ENCODE measurements around the gene COA5. TPM values are rescaled to one million over a fixed set of nuclear protein-coding genes. Genes with fewer than 3 reads are reported as not detected.

Gene COA5
- total RNA-seq, 1 donor: 17.4 TPM

DNA sequence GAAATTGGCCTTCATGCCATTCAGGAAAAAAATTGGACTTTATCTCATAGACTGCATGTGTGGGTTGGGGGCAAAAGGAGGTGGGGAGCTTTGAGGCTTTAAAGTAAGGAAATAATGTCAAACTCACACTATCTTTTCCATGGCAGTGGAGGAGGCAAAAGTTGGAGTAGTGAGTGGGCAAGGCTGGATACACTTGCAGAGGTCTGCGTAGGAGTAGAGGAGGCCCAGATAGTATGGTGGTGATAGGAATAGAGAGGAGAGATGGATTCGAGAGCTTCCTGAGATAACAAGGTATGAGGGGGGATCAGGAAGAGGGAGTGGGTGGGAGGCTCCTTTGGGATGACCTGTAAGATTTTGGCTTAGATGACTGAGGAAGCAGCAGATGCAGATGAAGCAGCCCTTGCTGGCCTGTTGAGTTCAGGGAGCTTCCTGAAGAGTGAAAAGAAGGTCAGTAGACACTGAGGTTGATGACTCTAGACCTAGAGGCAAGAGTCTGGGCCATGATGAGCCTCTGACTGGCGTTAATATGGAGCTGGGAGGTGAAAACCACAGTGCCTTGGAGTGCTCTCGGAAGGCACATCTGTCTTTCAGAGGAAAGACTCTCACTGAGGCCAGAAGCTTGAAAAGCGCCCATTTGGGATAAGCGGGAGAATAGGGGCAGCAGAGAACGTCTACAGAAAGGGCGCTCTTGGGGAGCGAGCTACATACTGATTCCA lies 5.9 kb upstream of the COA5 start:
- peaks cover 14% of the 10 kb centered on the region for H4K20me1 ChIP-seq (ENCODE audit: insufficient read depth, low read length)
- peaks cover 77% of the 10 kb centered on the region for H3K36me3 ChIP-seq (ENCODE audit: insufficient read depth, low read length)
- no peak for DNase-seq (ENCODE audit: insufficient read length, low spot score, missing footprints)
- peaks cover 15% of the 10 kb centered on the region for H3K4me1 ChIP-seq (ENCODE audit: insufficient read depth, low read length)
- H3K27me3 ChIP-seq (ENCODE audit: insufficient read depth, low read length): no peaks in the 10 kb centered on the region
- H3K27ac ChIP-seq (ENCODE audit: low read depth, low read length): no peak overlapping the region
- no peak overlapping the region for H3K4me3 ChIP-seq (ENCODE audit: insufficient read depth, low read length)
- no peak overlapping the region for H3K4me2 ChIP-seq (ENCODE audit: insufficient read depth, low read length)
- H2AFZ ChIP-seq (ENCODE audit: low read length): no peak overlapping the region
- no peaks in the 10 kb centered on the region for H3K9me3 ChIP-seq (ENCODE audit: low read depth, low read length)
- TF ChIP-seq, protein P1, sequence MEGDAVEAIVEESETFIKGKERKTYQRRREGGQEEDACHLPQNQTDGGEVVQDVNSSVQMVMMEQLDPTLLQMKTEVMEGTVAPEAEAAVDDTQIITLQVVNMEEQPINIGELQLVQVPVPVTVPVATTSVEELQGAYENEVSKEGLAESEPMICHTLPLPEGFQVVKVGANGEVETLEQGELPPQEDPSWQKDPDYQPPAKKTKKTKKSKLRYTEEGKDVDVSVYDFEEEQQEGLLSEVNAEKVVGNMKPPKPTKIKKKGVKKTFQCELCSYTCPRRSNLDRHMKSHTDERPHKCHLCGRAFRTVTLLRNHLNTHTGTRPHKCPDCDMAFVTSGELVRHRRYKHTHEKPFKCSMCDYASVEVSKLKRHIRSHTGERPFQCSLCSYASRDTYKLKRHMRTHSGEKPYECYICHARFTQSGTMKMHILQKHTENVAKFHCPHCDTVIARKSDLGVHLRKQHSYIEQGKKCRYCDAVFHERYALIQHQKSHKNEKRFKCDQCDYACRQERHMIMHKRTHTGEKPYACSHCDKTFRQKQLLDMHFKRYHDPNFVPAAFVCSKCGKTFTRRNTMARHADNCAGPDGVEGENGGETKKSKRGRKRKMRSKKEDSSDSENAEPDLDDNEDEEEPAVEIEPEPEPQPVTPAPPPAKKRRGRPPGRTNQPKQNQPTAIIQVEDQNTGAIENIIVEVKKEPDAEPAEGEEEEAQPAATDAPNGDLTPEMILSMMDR (IDR thresholded peaks at IDR 0.05; ENCODE audit: extremely low read depth, low read depth, low read length): no peak
- peaks cover 30% of the 10 kb centered on the region for H3K79me2 ChIP-seq (ENCODE audit: insufficient read depth, low read length)

DNA sequence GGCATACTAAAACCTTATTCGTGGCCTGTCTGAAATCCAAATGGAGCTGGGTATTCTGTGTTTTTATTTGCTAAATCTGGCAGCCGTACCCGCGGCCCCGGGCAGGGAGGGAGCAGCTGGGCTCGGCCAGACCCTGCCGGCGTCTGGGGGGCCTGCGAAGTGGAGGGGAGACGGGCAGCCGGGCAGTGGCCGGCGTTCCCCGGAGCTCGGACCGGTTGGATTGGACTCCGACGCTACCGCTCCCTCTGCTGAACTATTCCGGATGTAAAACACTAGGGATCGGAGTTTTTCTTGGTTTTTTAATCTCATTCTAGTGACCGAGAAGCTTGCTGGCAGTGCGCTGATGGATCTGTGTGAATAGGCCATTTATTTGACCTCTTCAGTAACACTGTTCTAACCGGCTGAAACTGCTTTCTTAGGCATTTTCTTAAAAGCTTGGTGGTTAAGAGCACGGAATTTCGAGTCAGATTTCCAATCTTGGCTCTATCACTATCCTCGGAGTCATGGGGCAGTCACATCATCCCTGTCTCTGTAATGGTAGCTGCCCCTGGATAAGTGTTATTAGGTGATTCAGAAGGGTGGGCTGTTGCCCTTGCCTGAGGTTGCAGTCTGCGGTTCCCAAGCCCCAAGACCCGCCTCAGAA lies 771 bp upstream of the COA5 start:
- H3K4me2 ChIP-seq (ENCODE audit: insufficient read depth, low read length): peak overlapping the region; percentile 89
- TF ChIP-seq, protein P1 (IDR thresholded peaks at IDR 0.05; ENCODE audit: extremely low read depth, low read depth, low read length): no peak
- H2AFZ ChIP-seq (ENCODE audit: low read length): peak overlapping the region; percentile 65
- H3K27ac ChIP-seq (ENCODE audit: low read depth, low read length): peak overlapping the region; percentile 94
- H3K79me2 ChIP-seq (ENCODE audit: insufficient read depth, low read length): peaks cover 77% of the 10 kb centered on the region
- H4K20me1 ChIP-seq (ENCODE audit: insufficient read depth, low read length): peaks cover 15% of the 10 kb centered on the region
- H3K9me3 ChIP-seq (ENCODE audit: low read depth, low read length): no peaks in the 10 kb centered on the region
- peak overlapping the region; percentile 94 for H3K4me3 ChIP-seq (ENCODE audit: insufficient read depth, low read length)
- H3K36me3 ChIP-seq (ENCODE audit: insufficient read depth, low read length): peaks cover 45% of the 10 kb centered on the region
- H3K4me1 ChIP-seq (ENCODE audit: insufficient read depth, low read length): peaks cover 23% of the 10 kb centered on the region
- DNase-seq (ENCODE audit: insufficient read length, low spot score, missing footprints): peak; percentile 93
- H3K27me3 ChIP-seq (ENCODE audit: insufficient read depth, low read length): no peaks in the 10 kb centered on the region

DNA sequence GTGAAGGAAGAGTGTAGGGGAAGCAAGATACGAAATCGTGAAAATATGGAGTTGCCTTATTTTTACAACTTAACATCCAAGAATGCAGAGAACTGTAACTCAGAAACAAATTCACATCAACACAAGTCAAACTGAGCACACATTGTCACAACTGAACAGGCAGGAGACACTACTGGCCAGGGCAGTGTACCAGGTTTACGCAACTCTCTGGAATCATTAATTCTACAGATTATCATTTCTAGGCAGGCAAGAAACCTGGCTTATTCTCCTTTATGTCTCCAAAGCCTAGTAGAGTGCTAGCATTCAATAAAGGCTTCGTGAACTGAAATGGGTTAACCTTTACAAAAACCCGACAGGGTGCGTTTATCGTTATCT lies 584 bp downstream of the COA5 start:
- peaks cover 79% of the 10 kb centered on the region for H3K79me2 ChIP-seq (ENCODE audit: insufficient read depth, low read length)
- TF ChIP-seq, protein P1 (IDR thresholded peaks at IDR 0.05; ENCODE audit: extremely low read depth, low read depth, low read length): no peak

DNA sequence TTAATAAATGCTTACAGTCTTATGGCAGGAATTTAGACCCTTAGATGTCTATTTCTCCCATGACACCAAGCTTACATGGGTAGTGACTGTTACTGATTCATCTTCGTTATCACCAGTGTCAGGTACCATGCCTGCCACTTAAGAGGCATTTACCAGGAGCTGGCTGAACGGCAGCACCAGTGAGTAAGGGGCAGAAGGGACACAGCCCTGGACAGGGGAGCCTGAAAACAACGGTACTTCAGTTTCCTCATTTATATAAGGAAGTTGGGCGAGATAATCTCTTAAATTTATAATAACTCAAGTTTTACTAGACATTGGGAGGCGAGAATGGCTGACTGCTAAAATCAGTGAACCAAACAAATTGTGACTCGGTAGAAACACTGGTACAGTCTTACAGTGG lies 1.2 kb downstream of the COA5 start:
- peaks cover 11% of the 10 kb centered on the region for H4K20me1 ChIP-seq (ENCODE audit: insufficient read depth, low read length)
- TF ChIP-seq, protein P1 (IDR thresholded peaks at IDR 0.05; ENCODE audit: extremely low read depth, low read depth, low read length): no peak
- peaks cover 23% of the 10 kb centered on the region for H3K4me1 ChIP-seq (ENCODE audit: insufficient read depth, low read length)
- H3K4me3 ChIP-seq (ENCODE audit: insufficient read depth, low read length): peak overlapping the region; percentile 94
- peaks cover 26% of the 10 kb centered on the region for H3K36me3 ChIP-seq (ENCODE audit: insufficient read depth, low read length)
- H3K4me2 ChIP-seq (ENCODE audit: insufficient read depth, low read length): peak overlapping the region; percentile 89
- H3K9me3 ChIP-seq (ENCODE audit: low read depth, low read length): no peaks in the 10 kb centered on the region
- peak overlapping the region; percentile 94 for H3K27ac ChIP-seq (ENCODE audit: low read depth, low read length)
- H2AFZ ChIP-seq (ENCODE audit: low read length): no peak overlapping the region
- no peak for DNase-seq (ENCODE audit: insufficient read length, low spot score, missing footprints)
- no peaks in the 10 kb centered on the region for H3K27me3 ChIP-seq (ENCODE audit: insufficient read depth, low read length)
- peaks cover 79% of the 10 kb centered on the region for H3K79me2 ChIP-seq (ENCODE audit: insufficient read depth, low read length)

More for the DNA sequence above, 584 bp downstream of the COA5 start:
- H3K4me1 ChIP-seq (ENCODE audit: insufficient read depth, low read length): peaks cover 23% of the 10 kb centered on the region
- no peak for DNase-seq (ENCODE audit: insufficient read length, low spot score, missing footprints)
- H4K20me1 ChIP-seq (ENCODE audit: insufficient read depth, low read length): peaks cover 11% of the 10 kb centered on the region
- H3K27me3 ChIP-seq (ENCODE audit: insufficient read depth, low read length): no peaks in the 10 kb centered on the region
- H3K36me3 ChIP-seq (ENCODE audit: insufficient read depth, low read length): peaks cover 32% of the 10 kb centered on the region
- H3K9me3 ChIP-seq (ENCODE audit: low read depth, low read length): no peaks in the 10 kb centered on the region
- H3K4me3 ChIP-seq (ENCODE audit: insufficient read depth, low read length): peak overlapping the region; percentile 94
- H2AFZ ChIP-seq (ENCODE audit: low read length): peak overlapping the region; percentile 91
- H3K4me2 ChIP-seq (ENCODE audit: insufficient read depth, low read length): peak overlapping the region; percentile 89
- H3K27ac ChIP-seq (ENCODE audit: low read depth, low read length): peak overlapping the region; percentile 94

Measured in osteoblast (primary cell).